Measurements from ENCODE around the gene BHLHE40. TPM values are rescaled to one million over a fixed set of nuclear protein-coding genes. Genes with fewer than 3 reads are reported as not detected.

Gene BHLHE40
- total and polyA plus RNA-seq, 2 of the 13 experiments (the other 11 are each of a cell fraction or from before 2014, with no cell fraction given): 1.8 to 51.0 TPM

DNA sequence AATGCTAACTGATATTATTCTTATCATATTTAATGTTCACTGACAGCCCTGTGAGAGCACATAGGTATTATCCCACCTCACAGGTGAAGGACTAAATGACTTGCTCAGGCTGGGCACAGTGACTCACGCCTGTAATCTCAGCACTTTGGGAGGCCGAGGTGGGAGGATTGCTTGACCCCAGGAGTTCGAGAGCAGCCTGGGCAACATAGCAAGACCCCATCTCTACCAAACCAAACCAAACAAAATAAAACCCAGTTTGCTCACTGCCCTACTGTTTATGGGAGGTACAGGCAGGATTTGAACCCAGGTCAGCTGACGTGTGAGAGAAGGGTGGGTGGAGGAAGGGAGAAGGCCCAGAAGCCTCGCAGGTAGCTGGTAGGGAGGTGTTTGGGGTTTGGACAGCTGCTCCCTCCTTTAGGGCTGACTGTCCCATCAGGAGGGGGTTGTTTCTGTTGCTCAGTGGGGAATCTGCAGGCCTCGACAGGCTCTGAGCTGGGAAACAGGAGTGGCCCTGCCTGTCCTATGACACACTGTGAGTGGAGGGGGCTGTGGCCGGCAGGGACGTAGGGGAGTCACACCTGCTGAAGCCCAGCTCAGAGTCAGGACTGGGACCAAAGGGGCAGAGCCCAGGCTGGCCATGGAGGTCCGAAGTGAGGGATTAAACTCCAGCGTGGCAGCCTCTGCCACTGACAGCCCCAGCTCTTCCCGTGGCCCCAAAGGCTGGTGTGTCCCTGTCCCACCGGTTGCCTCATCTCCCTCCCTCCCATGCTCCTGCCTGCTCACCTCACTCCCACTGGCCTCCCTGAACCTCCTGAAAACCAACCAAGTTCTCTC, 25.3 kb downstream of the BHLHE40 start:
- Histone ChIP-seq H3K4me3 (replicated peaks in 1 of 3; ENCODE audit: insufficient read depth in 1 of 3, low read depth in 2 of 3, low read length in 3 of 3) (peak overlapping the region in 1 of 3 experiments; percentile 48; a peak in 2 of 6 replicates), H3K27me3 (ENCODE audit: control insufficient read depth in 1 of 2, insufficient read depth in 2 of 2, low read length in 2 of 2) (peaks cover 3 to 40% of the 10 kb centered on the region in 2 experiments; a peak in 3 of 5 replicates), H3K27ac (ENCODE audit: extremely low read length, insufficient read depth, low read length) (no peak overlapping the region), H2AFZ (ENCODE audit: low read length) (peak overlapping the region; percentile 42), H3K4me1 (ENCODE audit: insufficient read depth, low read length) (peaks cover 37% of the 10 kb centered on the region), H3K9me3 (ENCODE audit: low read length) (no peaks in the 10 kb centered on the region), H3K4me2 (ENCODE audit: low read depth, low read length) (peak overlapping the region; percentile 63), H3K79me2 (ENCODE audit: insufficient read depth, low read length) (no peaks in the 10 kb centered on the region), H3K36me3 (replicated peaks in 1 of 2; ENCODE audit: control insufficient read depth in 1 of 2, insufficient read depth in 2 of 2, low read length in 2 of 2) (no peaks in the 10 kb centered on the region), H4K20me1 (ENCODE audit: insufficient read depth, low read length) (no peaks in the 10 kb centered on the region), H3K9ac (ENCODE audit: insufficient read depth, low read depth, low read length) (no peak overlapping the region; the same call in 1 of the 2 replicates)
- BruUV-seq (replicated peaks): no TSS peak
- ChIA-PET CTCF (ENCODE audit: low intra/inter-chr PET ratio, low total read pairs) (no interaction called here), POLR2A (no interaction called here)
- ATAC-seq (peak; percentile 64), FAIRE-seq (no peak), DNase-seq (ENCODE audit: low spot score) (no peak)
- TF ChIP-seq ZNF121 (CRISPR knock-in tag; IDR thresholded peaks at IDR 0.05): peak; percentile 75
- no peak for TF ChIP-seq SNAPC4 (CRISPR knock-in tag; IDR thresholded peaks at IDR 0.05)
- no peak for TF ChIP-seq NCOA2 (CRISPR knock-in tag; IDR thresholded peaks at IDR 0.05)
- TF ChIP-seq ZBTB3 (CRISPR knock-in tag; IDR thresholded peaks at IDR 0.05; ENCODE audit: borderline replicate concordance, low read depth): no peak
- no peak for TF ChIP-seq KAT7 (CRISPR knock-in tag; IDR thresholded peaks at IDR 0.05; ENCODE audit: borderline replicate concordance)
- TF ChIP-seq TEAD2 (CRISPR knock-in tag; IDR thresholded peaks at IDR 0.05): no peak
- TF ChIP-seq, protein P1, sequence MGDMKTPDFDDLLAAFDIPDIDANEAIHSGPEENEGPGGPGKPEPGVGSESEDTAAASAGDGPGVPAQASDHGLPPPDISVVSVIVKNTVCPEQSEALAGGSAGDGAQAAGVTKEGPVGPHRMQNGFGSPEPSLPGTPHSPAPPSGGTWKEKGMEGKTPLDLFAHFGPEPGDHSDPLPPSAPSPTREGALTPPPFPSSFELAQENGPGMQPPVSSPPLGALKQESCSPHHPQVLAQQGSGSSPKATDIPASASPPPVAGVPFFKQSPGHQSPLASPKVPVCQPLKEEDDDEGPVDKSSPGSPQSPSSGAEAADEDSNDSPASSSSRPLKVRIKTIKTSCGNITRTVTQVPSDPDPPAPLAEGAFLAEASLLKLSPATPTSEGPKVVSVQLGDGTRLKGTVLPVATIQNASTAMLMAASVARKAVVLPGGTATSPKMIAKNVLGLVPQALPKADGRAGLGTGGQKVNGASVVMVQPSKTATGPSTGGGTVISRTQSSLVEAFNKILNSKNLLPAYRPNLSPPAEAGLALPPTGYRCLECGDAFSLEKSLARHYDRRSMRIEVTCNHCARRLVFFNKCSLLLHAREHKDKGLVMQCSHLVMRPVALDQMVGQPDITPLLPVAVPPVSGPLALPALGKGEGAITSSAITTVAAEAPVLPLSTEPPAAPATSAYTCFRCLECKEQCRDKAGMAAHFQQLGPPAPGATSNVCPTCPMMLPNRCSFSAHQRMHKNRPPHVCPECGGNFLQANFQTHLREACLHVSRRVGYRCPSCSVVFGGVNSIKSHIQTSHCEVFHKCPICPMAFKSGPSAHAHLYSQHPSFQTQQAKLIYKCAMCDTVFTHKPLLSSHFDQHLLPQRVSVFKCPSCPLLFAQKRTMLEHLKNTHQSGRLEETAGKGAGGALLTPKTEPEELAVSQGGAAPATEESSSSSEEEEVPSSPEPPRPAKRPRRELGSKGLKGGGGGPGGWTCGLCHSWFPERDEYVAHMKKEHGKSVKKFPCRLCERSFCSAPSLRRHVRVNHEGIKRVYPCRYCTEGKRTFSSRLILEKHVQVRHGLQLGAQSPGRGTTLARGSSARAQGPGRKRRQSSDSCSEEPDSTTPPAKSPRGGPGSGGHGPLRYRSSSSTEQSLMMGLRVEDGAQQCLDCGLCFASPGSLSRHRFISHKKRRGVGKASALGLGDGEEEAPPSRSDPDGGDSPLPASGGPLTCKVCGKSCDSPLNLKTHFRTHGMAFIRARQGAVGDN (CRISPR knock-in tag; IDR thresholded peaks at IDR 0.05): peak; percentile 26; the same call in 1 of the 2 replicates
- peak; percentile 3; the same call in 1 of the 2 replicates for TF ChIP-seq SALL1 (CRISPR knock-in tag; IDR thresholded peaks at IDR 0.05)
- TF ChIP-seq HHEX (CRISPR knock-in tag; IDR thresholded peaks at IDR 0.05): no peak
- 28% methylated on average over 6 of the region's 12 CpGs for WGBS (ENCODE audit: low lambda C conversion rate)
- intact Hi-C loops (cut with micrococcal nuclease; ENCODE audit: unreplicated experiment) (no loop called here), in situ Hi-C loops (cut with HindIII; ENCODE audit: extremely low pct_ligation_motif_present, low pct_unique_long_range_greater_than_20kb) (no loop called here)
